Cardiac fibroblast (primary cell): ENCODE results near the gene PLEKHA1.

Experiments used
- DNase-seq, 2 donors: peaks; one replicate each; pipeline versions ENCODE4 v3.0.0 to v3.0.0-alpha.2; 2010; ENCODE audit warnings: low read depth in 2 of 2
- H3K4me3 ChIP-seq, 2 donors: replicated peaks in 1 of 2; 1 replicate in 1 of 2; 2 replicates in 1 of 2; pipeline ENCODE4 v1.5.1; 2011; ENCODE audit warnings: low read depth in 2 of 2, low read length in 2 of 2, mild to moderate bottlenecking in 2 of 2, moderate library complexity in 1 of 2
- TF ChIP-seq, protein P1 (sequence below): IDR thresholded peaks from one replicate; pipeline ENCODE4 v1.5.1; 2011; ENCODE audit warnings: low read depth, mild to moderate bottlenecking, low read length, inconsistent platforms

PLEKHA1 gene

DNA sequence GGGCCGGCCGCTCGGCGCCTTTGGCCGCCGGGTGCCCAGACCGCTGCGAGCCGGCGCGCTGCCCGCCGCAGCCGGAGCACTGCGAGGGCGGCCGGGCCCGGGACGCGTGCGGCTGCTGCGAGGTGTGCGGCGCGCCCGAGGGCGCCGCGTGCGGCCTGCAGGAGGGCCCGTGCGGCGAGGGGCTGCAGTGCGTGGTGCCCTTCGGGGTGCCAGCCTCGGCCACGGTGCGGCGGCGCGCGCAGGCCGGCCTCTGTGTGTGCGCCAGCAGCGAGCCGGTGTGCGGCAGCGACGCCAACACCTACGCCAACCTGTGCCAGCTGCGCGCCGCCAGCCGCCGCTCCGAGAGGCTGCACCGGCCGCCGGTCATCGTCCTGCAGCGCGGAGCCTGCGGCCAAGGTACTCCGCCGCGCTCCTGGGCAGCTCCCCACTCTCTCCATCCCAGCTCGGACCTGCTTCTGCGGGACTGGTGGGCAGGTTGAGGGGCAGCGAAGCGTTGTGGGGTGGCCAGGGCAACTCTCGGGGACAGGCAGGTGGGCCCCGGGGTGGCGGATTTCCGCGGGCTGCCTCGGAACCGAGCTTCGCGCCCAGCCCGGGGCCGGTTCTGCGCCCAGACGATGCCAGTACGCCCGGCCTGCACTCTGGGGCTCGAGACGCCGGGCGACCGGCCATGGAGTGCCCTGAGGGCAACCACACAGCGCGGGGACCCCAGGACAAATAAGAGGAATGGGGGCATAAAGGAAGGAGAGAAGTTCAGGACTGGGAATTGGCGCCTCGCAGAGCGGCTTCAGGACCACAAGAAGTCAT, 87.4 kb downstream of the PLEKHA1 start:
- TF ChIP-seq, protein P1, sequence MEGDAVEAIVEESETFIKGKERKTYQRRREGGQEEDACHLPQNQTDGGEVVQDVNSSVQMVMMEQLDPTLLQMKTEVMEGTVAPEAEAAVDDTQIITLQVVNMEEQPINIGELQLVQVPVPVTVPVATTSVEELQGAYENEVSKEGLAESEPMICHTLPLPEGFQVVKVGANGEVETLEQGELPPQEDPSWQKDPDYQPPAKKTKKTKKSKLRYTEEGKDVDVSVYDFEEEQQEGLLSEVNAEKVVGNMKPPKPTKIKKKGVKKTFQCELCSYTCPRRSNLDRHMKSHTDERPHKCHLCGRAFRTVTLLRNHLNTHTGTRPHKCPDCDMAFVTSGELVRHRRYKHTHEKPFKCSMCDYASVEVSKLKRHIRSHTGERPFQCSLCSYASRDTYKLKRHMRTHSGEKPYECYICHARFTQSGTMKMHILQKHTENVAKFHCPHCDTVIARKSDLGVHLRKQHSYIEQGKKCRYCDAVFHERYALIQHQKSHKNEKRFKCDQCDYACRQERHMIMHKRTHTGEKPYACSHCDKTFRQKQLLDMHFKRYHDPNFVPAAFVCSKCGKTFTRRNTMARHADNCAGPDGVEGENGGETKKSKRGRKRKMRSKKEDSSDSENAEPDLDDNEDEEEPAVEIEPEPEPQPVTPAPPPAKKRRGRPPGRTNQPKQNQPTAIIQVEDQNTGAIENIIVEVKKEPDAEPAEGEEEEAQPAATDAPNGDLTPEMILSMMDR: no peak
- DNase-seq: peak in 1 of 2 donors; percentile 16

DNA sequence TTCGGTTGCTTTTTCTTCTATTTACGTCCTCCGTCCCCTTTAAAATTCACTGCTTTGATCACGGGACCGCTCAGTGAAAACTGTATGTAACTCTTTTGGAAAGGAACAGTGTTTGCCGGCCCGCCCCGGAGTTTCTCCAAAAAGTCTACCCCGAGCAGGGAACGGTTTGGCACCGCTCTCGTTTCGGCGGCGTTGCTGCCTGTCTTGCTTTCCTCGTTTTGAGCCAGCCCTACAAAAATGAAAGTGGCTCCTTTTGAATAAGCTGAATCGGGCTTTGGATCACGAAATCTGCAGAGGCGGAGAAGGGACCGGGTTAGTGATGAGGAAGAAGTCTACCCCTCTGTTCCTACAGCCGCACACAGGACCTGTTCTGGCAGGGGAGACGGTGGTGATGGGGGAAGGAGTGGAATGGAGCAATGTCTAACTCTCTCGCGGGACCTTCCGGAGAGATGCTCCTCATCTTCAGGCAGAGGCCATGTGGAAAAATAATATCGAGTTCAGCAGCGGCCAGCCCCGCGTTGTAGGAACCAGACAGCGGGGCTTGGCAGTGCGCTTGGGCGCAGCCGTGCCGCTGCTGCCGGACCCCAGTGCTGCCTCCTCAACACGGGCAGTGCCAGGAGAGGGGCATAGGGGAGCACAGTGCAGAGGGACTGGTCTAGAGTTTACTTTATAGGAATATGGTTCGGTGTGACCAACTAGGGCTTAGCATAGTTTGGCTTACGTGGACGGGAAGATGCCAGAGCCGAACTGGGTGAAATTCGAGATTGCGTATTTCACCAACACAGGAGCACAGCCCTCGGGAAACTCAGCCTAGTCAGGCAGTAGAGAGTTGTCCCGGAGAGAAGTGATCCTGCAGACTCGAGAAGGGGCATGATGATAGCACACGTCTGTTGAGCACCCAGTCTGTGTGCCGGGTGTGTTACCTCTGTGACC, 88.3 kb downstream of the PLEKHA1 start:
- DNase-seq: peak; percentile 60 to 62
- H3K4me3 ChIP-seq: peak overlapping the region; percentile 73 to 80
- TF ChIP-seq, protein P1: no peak

More for the DNA sequence above, 87.4 kb downstream of the PLEKHA1 start:
- peak overlapping the region; percentile 73 to 80 for H3K4me3 ChIP-seq

DNA sequence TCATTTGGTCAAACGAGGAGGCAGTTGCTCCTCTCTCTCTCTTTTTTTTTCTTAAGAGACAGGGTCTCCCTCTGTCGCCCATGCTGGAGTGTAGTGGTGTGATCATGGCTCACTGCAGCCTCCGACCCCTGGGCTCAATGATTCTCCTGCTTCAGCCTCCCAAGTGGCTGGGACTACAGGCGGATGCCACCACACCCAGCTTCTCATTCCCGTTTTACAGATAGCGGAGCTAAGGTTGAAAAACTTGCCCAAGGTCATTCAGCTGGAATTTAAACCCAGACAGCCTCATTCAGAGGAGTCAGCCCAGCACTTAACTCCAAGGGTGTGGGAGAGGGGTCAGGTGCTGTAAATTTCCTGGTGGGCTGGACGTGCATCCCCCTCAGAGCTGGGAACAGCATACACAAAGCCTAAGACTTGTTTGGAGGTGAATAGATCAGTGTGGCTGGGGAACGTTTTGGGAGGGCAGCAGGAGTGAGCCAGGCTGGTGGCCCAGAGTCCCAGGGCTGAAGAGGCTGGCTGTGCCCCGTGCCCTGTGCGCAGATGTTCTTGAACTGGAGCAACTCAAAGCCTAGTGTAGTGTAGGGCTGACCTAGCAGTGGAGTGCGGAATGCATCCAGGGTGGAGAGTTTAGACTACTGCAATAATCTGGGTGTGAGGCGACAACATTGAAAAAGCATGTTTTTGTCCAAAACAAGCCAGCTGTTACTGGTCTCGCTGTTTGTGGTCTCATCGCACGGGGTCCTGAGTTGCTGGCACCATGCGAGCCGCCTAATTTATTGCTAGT, 89.2 kb downstream of the PLEKHA1 start:
- DNase-seq: no peak
- peak overlapping the region; percentile 73 to 80 for H3K4me3 ChIP-seq
- TF ChIP-seq, protein P1: no peak

DNA sequence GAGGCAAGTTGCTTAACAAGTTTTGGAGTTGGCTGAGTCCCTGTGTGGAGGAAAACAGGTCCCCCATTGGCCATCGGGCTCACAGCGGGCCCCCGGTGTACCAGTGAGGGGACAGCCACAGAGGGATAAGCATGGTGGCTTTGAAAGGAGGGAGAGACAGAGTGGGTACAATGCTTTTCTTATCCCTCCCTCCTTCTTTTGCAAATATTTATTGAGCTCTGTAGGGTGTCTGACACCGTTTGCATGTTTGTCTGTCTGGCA, 89.7 kb downstream of the PLEKHA1 start:
- TF ChIP-seq, protein P1: no peak
- no peak for DNase-seq
- H3K4me3 ChIP-seq: no peak overlapping the region

DNA sequence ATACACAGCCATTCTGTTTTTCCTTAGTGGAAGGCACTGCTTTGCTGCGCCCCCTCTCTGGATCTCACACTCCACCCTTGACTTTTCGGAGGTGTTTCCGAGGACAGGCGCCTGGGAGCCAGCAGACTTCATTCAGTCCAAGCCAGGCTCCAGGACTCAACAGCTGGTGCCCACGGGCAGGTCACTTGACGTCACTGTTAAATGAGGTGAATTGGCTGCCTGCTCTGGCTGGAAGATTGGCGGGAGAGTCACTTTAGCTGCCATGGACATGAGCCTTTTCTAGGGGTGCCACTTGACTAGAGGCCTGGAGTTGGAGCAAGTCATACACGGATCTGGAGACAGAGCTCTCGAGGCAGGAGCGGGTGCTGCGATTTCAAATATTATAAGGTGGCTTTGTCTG, 90.1 kb downstream of the PLEKHA1 start:
- DNase-seq: no peak
- TF ChIP-seq, protein P1: no peak
- no peak overlapping the region for H3K4me3 ChIP-seq

DNA sequence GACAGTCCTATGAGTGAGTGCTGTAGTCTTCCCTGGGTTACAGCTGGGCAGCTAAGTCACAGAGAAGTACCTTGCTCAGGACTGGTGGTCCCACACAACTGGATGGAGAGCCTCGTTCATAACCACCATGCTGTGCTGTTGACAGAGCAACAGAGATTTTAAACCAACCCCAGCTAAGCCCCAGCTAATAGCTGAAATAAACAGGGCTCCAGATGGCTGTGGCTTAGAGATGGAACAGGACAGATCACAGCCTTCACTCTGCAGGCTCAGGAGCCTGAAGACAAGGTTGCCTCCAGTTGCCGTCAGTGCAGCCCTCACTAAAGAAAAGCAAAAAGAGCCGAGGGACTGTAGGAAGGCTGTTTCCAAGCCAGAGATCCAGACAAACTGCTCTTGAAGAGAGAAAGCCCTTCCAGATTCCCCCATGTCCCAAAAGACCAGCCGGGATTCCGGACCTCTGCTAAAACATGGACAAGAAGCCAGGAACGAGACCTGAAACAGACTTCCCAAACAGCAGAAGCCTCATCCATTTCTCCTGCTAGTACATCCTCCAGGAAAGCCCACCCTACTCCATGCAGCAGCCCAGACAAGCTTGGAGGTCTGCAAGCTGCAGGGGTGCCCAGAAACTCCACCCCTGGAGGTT, 91.0 kb downstream of the PLEKHA1 start:
- no peak overlapping the region for H3K4me3 ChIP-seq
- no peak for DNase-seq
- TF ChIP-seq, protein P1: no peak
